ENCODE results near the gene HEATR1.

HEATR1 gene

DNA sequence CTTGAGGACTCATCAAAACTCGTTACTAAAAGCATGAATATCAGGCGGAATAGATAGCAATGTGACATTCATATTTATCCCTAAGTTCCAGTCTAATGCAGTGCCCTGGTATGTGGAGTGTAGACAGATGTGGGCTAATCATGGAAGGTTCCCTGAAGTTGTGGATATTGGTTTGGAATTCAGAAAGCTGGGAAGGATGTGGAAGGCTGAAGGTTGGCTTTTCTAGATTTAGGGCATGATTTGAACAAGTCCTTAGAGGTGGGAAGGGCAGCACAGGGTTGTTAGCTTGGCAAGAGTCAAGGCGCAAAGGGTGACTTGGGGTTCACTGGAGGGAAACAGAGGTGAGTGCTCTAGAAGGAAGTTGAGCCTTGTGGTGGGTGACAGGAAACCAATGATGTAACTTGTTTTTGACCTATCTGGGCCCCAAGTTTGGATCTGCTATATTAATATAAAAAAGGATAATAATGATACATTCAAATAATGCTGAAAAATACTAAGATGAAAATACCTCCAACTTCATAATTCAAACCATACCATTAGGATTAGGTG lies 58.6 kb downstream of the HEATR1 start:
- no peak for DNase-seq (ENCODE audit: low spot score in 2 of 2)
- no peak overlapping the region for H3K4me3 ChIP-seq
- in situ Hi-C loops (cut with MboI; ENCODE audit: low sequenced_read_pairs) = no loop called here
- no peaks in the 10 kb centered on the region for H3K9me3 ChIP-seq
- peaks cover 73% of the 10 kb centered on the region for H3K36me3 ChIP-seq (replicated peaks)
- H3K27me3 ChIP-seq (ENCODE audit: low read depth) = no peaks in the 10 kb centered on the region
- peaks cover 6% of the 10 kb centered on the region for H3K4me1 ChIP-seq

DNA sequence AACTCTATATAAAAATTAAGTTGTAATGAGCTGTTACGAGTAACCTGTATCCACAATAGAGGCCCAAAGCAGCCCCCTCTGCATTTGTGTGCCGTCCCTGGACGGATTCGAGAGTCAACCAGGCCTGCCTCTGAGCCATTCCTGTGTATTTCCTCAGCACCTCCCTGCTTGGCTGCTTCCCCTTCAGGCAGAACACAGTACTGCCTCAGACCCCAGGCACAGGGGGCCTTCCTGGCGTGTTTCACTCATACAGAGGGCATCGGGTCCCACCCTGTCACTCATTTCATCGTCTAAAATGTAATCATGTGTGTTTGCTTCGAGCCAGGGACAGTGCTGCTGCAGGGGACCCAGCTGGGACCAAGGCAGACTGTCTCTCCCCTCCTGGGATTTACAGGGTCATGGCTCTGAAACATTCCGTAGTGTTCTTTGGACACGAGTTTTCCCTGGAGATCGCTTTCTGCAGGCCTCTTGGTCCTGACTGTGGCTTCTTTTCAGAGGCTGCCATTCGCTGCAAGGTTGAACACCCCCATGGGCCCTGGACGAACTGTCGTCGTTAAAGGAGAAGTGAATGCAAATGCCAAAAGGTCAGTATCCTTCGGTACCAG lies 61.1 kb downstream of the HEATR1 start:
- H3K27me3 ChIP-seq (ENCODE audit: low read depth) = no peaks in the 10 kb centered on the region
- H3K36me3 ChIP-seq (replicated peaks) = peaks cover 53% of the 10 kb centered on the region
- DNase-seq (ENCODE audit: low spot score in 2 of 2) = no peak
- H3K4me1 ChIP-seq = peaks cover 6% of the 10 kb centered on the region
- no peaks in the 10 kb centered on the region for H3K9me3 ChIP-seq
- in situ Hi-C loops (cut with MboI; ENCODE audit: low sequenced_read_pairs) = no loop called here
- H3K4me3 ChIP-seq = no peak overlapping the region

DNA sequence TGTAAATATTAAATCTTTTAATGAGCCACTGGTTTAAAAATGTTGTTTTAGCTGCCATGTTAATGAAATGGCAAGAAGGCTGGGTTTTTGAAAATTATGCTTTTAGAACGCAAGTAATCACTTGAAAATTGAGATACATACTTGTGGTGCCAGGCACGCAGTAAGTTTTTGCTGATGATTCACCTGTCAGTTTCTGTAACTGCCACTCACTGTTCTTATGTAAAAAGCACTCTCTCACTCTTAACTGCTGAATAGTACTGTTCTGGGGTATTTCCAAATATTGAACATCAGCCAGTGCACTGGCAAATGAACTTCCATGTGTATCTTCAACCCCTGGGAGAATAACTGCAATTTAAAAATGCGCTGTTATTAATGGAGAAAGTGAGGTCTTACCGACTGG lies 62.6 kb downstream of the HEATR1 start:
- peaks cover 6% of the 10 kb centered on the region for H3K4me1 ChIP-seq
- H3K9me3 ChIP-seq = no peaks in the 10 kb centered on the region
- H3K27me3 ChIP-seq (ENCODE audit: low read depth) = no peaks in the 10 kb centered on the region
- no peak overlapping the region for H3K4me3 ChIP-seq
- peaks cover 38% of the 10 kb centered on the region for H3K36me3 ChIP-seq (replicated peaks)
- DNase-seq (ENCODE audit: low spot score in 2 of 2) = no peak
- in situ Hi-C loops (cut with MboI; ENCODE audit: low sequenced_read_pairs) = no loop called here

DNA sequence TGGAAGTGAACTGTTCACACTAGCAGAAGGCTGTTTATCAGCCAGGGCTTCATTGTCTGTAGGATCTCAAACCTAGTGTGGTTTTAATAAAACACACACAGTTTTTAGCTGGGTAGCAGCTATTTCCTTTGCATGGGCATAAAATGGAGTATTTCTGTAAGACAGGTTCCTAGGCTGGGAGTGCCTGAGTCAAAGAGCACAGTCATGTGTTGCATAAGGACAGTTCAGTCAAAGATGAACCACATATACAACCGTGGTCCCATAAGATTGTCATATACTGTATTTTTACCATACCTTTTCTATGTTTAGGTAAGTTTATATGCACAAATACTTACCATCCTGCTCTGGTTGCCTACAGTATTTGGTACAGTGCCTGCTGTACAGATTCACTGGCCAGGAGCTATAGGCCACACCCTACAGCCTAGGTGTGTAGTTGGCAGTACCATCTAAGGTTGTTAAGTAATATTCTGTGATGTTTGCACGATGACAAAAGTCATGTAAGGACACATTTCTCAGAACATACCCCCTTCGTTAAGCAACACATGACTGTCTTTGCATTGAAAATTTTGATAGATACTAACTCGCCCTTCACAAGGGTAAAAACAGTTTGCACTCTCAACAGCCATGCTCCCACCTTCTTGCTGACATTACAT lies 63.4 kb downstream of the HEATR1 start:
- Histone ChIP-seq H3K27me3 (ENCODE audit: low read depth) (no peaks in the 10 kb centered on the region), H3K9me3 (no peaks in the 10 kb centered on the region), H3K4me3 (no peak overlapping the region), H3K36me3 (replicated peaks) (peaks cover 34% of the 10 kb centered on the region), H3K4me1 (no peaks in the 10 kb centered on the region)
- in situ Hi-C loops (cut with MboI; ENCODE audit: low sequenced_read_pairs) = no loop called here
- DNase-seq (ENCODE audit: low spot score in 2 of 2) = no peak

DNA sequence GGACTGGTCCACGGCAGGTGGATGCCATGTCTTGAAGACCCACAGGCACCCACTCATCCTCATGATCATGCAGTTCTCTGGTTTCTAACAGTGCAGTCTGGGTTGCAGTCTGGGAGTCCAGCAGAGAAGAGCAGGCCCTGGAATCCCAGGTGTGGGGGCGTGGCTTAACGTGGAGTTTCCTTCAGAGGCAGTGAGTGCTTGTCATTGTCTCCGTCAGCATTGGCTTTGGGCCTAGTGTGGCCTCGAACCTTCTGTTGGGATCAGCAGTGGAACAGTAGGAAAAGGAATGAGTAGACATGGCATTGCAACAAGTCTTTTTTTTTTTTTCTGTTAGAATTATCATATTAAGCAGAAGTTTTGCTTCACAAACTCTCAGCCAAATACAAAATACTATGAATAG lies 67.8 kb downstream of the HEATR1 start:
- Histone ChIP-seq H3K9me3 (no peaks in the 10 kb centered on the region), H3K36me3 (replicated peaks) (peaks cover 10% of the 10 kb centered on the region), H3K27me3 (ENCODE audit: low read depth) (no peaks in the 10 kb centered on the region), H3K4me1 (no peaks in the 10 kb centered on the region), H3K4me3 (no peak overlapping the region)
- DNase-seq (ENCODE audit: low spot score in 2 of 2) = no peak
- in situ Hi-C loops (cut with MboI; ENCODE audit: low sequenced_read_pairs) = loop anchor here (10.0 kb wide), 1 partner anchor 432 kb away; no protein-coding TSS in a partner anchor

DNA sequence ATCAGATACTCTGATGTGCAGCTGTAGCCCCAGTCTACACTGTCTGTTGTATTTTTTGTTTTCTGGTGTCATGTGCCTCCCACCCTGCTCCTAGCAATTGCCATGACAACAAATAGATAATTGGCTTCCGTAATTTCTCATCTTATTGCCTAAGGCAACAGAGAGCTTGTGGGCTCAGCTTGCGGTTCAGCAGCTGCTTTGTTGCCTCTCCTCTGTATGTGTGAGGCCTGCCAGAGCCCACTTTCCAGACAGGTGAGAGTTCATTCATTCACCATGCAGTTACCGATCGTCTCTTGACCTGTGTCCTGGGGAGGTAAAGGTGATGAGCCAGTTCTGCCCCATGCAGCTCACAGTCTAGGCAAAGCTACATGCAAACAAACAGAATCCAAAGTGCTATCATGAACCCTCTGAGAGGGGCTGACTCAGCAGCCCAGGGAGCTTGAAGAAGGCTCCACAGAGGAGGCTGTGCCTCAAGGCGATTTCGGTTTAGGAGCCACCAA lies 68.6 kb downstream of the HEATR1 start:
- H3K4me1 ChIP-seq = no peaks in the 10 kb centered on the region
- no peak overlapping the region for H3K4me3 ChIP-seq
- no peaks in the 10 kb centered on the region for H3K27me3 ChIP-seq (ENCODE audit: low read depth)
- peaks cover 5% of the 10 kb centered on the region; the same call in 1 of the 2 replicates for H3K36me3 ChIP-seq (replicated peaks)
- no peaks in the 10 kb centered on the region for H3K9me3 ChIP-seq
- in situ Hi-C loops (cut with MboI; ENCODE audit: low sequenced_read_pairs) = loop anchor here (10.0 kb wide), 1 partner anchor 431 kb away; no protein-coding TSS in a partner anchor
- no peak for DNase-seq (ENCODE audit: low spot score in 2 of 2)

DNA sequence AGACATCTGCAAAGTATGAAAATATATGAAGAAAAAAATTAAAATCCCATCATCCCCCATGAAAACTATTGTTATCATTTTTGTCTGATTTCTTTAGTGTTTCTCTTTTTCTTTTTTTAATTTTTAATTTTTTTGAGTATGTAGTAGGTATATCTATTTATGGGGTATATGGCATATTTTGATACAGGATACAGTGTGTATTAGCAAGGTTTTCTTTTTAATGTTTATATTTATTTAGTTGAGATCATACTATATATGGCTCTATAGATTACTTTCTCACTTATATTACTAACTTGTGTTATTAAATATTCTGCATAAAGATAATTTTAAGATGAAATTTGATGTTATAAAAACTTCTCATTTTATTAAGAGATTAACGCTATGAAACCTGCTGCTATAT lies 69.1 kb downstream of the HEATR1 start:
- H3K9me3 ChIP-seq = no peaks in the 10 kb centered on the region
- DNase-seq (ENCODE audit: low spot score in 2 of 2) = no peak
- H3K27me3 ChIP-seq (ENCODE audit: low read depth) = no peaks in the 10 kb centered on the region
- H3K4me1 ChIP-seq = no peaks in the 10 kb centered on the region
- in situ Hi-C loops (cut with MboI; ENCODE audit: low sequenced_read_pairs) = loop anchor here (10.0 kb wide), 1 partner anchor 430 kb away; no protein-coding TSS in a partner anchor
- H3K36me3 ChIP-seq (replicated peaks) = 0 out of 2 replicates have a peak, but pooled peaks cover 2% of the 10 kb centered on the region
- no peak overlapping the region for H3K4me3 ChIP-seq

DNA sequence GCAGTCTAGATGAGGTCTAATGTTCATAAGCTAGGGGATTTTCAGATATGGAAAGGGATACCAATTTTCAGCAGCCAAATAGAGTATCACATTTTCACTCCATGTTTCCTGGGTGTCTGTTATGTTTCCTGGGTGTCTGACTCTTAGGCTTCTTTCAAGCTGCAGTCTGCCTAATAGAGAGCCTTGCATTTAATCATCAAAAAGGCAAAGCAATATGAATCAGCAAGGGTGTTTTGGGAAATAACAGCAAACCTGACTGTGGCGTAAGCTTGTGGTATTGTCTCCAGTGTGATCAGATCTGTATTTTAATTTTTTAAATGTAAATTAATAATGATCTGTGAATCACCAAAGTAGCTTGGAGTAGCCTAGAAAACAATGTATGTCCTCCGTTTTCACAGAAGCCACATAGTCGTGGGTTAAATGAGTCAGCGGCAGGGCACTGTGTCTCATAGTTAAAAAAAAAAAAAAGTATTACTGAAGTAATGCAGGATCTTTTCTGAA lies 70.1 kb downstream of the HEATR1 start:
- in situ Hi-C loops (cut with MboI; ENCODE audit: low sequenced_read_pairs) = loop anchor here (10.0 kb wide), 1 partner anchor 429 kb away; no protein-coding TSS in a partner anchor
- Histone ChIP-seq H3K27me3 (ENCODE audit: low read depth) (no peaks in the 10 kb centered on the region), H3K36me3 (replicated peaks) (no peaks in the 10 kb centered on the region), H3K4me1 (no peaks in the 10 kb centered on the region), H3K4me3 (no peak overlapping the region), H3K9me3 (no peaks in the 10 kb centered on the region)
- DNase-seq (ENCODE audit: low spot score in 2 of 2) = no peak

DNA sequence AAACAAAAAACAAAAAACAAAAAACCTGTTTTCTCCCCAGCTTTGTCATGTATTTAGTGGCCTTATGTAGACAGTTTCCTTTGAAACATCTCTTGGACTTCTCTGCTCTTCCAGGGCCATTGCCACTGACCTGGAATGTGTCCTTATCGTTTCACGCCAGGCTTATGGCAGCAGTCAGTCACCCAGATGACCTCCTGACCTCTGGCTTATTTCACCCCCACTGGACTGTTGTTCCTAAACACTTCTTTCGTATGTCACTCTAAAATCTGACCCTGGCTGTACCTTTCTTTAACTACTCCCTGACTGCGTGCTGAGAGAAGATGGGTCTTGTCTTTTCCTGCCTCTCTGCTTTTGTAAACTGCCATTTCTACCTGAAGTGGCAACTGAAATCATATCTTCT lies 71.5 kb downstream of the HEATR1 start:
- no peaks in the 10 kb centered on the region for H3K4me1 ChIP-seq
- no peaks in the 10 kb centered on the region for H3K36me3 ChIP-seq (replicated peaks)
- no peak for DNase-seq (ENCODE audit: low spot score in 2 of 2)
- H3K4me3 ChIP-seq = no peak overlapping the region
- H3K27me3 ChIP-seq (ENCODE audit: low read depth) = no peaks in the 10 kb centered on the region
- H3K9me3 ChIP-seq = no peaks in the 10 kb centered on the region
- in situ Hi-C loops (cut with MboI; ENCODE audit: low sequenced_read_pairs) = loop anchor here (10.0 kb wide), 1 partner anchor 428 kb away; no protein-coding TSS in a partner anchor

DNA sequence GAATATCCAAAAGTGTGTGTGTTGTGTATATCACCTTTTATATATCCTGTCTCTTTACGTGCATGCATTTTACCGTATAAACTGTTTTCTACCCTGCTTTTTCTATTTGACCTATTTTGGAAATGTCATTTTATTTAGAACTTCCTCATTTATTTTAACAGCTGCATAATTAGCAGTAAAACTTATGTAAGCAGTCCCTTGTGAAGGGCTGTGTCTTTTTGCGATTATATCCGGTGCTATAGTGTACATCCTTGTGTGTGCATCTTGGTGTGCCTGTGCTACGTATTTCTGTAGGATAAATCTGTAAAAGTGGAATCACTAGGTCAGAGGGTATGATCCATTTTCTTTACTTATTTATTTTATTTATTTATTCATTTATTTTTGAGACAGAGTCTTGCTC lies 73.4 kb downstream of the HEATR1 start:
- Histone ChIP-seq H3K36me3 (replicated peaks) (no peaks in the 10 kb centered on the region; the same call in 1 of the 2 replicates), H3K4me1 (no peaks in the 10 kb centered on the region), H3K9me3 (no peaks in the 10 kb centered on the region), H3K27me3 (ENCODE audit: low read depth) (no peaks in the 10 kb centered on the region), H3K4me3 (no peak overlapping the region)
- in situ Hi-C loops (cut with MboI; ENCODE audit: low sequenced_read_pairs) = loop anchor here (10.0 kb wide), 1 partner anchor 426 kb away; no protein-coding TSS in a partner anchor
- DNase-seq (ENCODE audit: low spot score in 2 of 2) = no peak

DNA sequence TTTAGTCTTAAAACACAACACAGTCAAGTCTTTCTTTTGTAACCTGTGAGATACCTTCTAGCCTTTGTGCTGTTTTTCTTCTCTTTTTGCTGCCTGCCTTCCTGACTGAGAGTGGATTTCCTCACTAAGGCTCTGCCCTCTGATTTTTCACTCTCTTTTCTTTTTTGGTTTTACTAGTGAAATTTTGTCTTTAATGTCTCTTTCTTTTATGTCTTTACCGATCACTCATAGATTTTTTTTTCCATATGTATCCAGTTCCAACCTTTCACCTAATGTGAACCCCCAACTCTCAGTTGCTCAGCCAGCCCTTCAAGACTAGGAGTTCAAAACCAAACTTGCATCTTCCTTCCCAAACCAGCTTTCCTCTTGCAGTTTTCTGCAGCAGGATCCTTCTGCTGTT lies 74.0 kb downstream of the HEATR1 start:
- in situ Hi-C loops (cut with MboI; ENCODE audit: low sequenced_read_pairs) = loop anchor here (10.0 kb wide), 1 partner anchor 425 kb away; no protein-coding TSS in a partner anchor
- Histone ChIP-seq H3K36me3 (replicated peaks) (no peaks in the 10 kb centered on the region; the same call in 1 of the 2 replicates), H3K4me3 (no peak overlapping the region), H3K9me3 (no peaks in the 10 kb centered on the region), H3K4me1 (no peaks in the 10 kb centered on the region), H3K27me3 (ENCODE audit: low read depth) (no peaks in the 10 kb centered on the region)
- DNase-seq (ENCODE audit: low spot score in 2 of 2) = no peak

DNA sequence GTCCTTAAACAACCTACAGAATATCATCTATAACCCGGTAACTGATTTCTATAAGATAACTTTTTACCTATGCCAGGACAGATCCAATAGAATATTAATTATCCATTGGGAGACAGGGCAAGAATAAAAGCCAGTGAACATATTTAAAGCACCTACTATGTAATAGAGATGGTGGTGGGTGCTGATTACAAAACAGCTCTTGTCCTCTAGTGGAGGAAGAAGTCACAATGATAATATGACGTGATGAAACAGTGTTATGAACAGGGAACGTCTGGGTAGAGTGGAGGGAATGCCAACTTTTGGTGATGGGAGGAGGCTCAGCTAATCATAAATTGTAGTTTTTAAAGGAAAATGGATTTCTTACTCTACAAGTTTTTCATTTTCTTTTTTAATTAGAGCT lies 78.2 kb downstream of the HEATR1 start:
- no peak overlapping the region for H3K4me3 ChIP-seq
- H3K36me3 ChIP-seq (replicated peaks) = no peaks in the 10 kb centered on the region; the same call in 1 of the 2 replicates
- in situ Hi-C loops (cut with MboI; ENCODE audit: low sequenced_read_pairs) = no loop called here

DNA sequence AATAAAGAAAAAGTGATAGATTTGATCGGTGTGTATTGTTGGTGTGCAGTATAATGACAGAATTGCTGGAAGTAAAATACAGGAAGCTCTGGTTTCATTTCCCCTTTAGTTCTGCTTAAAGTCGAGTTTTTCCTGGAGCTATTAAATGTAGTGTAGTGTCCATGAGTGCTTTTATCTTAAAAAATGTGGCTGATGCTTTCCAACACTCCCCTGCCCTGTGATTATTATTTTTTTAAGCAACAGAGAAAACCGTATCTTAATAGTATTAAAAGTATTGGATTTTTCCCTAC lies 79.5 kb downstream of the HEATR1 start:
- Histone ChIP-seq H3K4me3 (peak overlapping the region; percentile 38), H3K9me3 (no peaks in the 10 kb centered on the region), H3K4me1 (peaks cover 11% of the 10 kb centered on the region), H3K27me3 (ENCODE audit: low read depth) (no peaks in the 10 kb centered on the region), H3K36me3 (replicated peaks) (no peaks in the 10 kb centered on the region; the same call in 1 of the 2 replicates)
- in situ Hi-C loops (cut with MboI; ENCODE audit: low sequenced_read_pairs) = no loop called here
- DNase-seq (ENCODE audit: low spot score in 2 of 2) = no peak

More for the DNA sequence above, 78.2 kb downstream of the HEATR1 start:
- H3K4me1 ChIP-seq = peaks cover 11% of the 10 kb centered on the region
- no peak for DNase-seq (ENCODE audit: low spot score in 2 of 2)
- no peaks in the 10 kb centered on the region for H3K27me3 ChIP-seq (ENCODE audit: low read depth)
- no peaks in the 10 kb centered on the region for H3K9me3 ChIP-seq

All from HAP-1 (cell line).